PC-3 (cell line): Measurements from ENCODE around the gene CRY2. TPM values are rescaled to one million over a fixed set of nuclear protein-coding genes. Genes with fewer than 3 reads are reported as not detected.

Experiments used
- ATAC-seq: fragments of 200-7000 bp; cut with Tn5 transposase; 2 replicates; pipeline ENCODE4 v1.9.1; 2020; ENCODE audit warnings: mild to moderate bottlenecking, moderate library complexity
- BruUV-seq: library from RNA; stranded (reverse); fragments of 400-500 nt; replicated peaks from 2 replicates; lab custom pipeline; 2021; lab: Mats Ljungman, UMichigan
- CTCF ChIA-PET: fragments of 300-600 bp; sonication (Branson Sonifier 250); formaldehyde crosslinking; loops from one replicate; lab custom pipeline; 2022; ENCODE audit warnings: antibody characterized with exemption; lab: Charles Lee
- POLR2A ChIA-PET: fragments of 300-600 bp; sonication (Branson Sonifier 250); formaldehyde crosslinking; loops from one replicate; lab custom pipeline; 2022; ENCODE audit warnings: antibody characterized with exemption; ENCODE audit not compliant: unreplicated experiment; lab: Charles Lee
- DNase-seq: peaks from one replicate; pipeline ENCODE4 v3.0.0-alpha.2; 2015
- H2AFZ ChIP-seq: fragments of 300-600 bp; sonication (generic); 2 replicates; pipeline ENCODE4 v1.6.0; 2016; ENCODE audit warnings: antibody characterized with exemption, low read length
- H3F3A ChIP-seq: fragments of 300-600 bp; sonication (generic); one replicate; pipeline ENCODE4 v1.6.0; 2017; ENCODE audit warnings: antibody characterized with exemption, low read length, control low read depth, mild to moderate bottlenecking; ENCODE audit not compliant: unreplicated experiment
- H3K27ac ChIP-seq: fragments of 300-600 bp; sonication (generic); 2 replicates; pipeline ENCODE4 v1.5.1; 2016; ENCODE audit warnings: mild to moderate bottlenecking, low read length
- H3K27me3 ChIP-seq: fragments of 300-600 bp; sonication (generic); 2 replicates; pipeline ENCODE4 v1.6.1; 2016; ENCODE audit warnings: low read length, mixed read lengths
- H3K36me3 ChIP-seq: fragments of 300-600 bp; sonication (generic); 2 replicates; pipeline ENCODE4 v1.6.1; 2016; ENCODE audit warnings: low read depth, mixed run types, low read length, mixed read lengths
- H3K4me1 ChIP-seq: fragments of 300-600 bp; sonication (generic); 2 replicates; pipeline ENCODE4 v1.5.1; 2016; ENCODE audit warnings: low read length; ENCODE audit not compliant: insufficient read depth
- H3K4me2 ChIP-seq: fragments of 300-600 bp; sonication (generic); 2 replicates; pipeline ENCODE4 v1.6.0; 2016; ENCODE audit warnings: low read length
- H3K4me3 ChIP-seq: fragments of 300-600 bp; sonication (generic); 2 replicates; pipeline ENCODE4 v1.5.1; 2016; ENCODE audit warnings: mild to moderate bottlenecking, low read length, mixed read lengths
- H3K79me2 ChIP-seq: fragments of 300-600 bp; sonication (generic); 2 replicates; pipeline ENCODE4 v1.6.1; 2017; ENCODE audit warnings: low read length, mixed read lengths
- H3K9ac ChIP-seq: fragments of 300-600 bp; sonication (generic); 2 replicates; pipeline ENCODE4 v1.6.0; 2016; ENCODE audit warnings: mild to moderate bottlenecking, low read length
- H3K9me2 ChIP-seq: fragments of 300-600 bp; sonication (generic); replicated peaks from 2 replicates; pipeline ENCODE4 v1.6.1; 2016; ENCODE audit warnings: mixed run types, low read length, mixed read lengths
- H3K9me3 ChIP-seq: fragments of 300-600 bp; sonication (generic); 2 replicates; pipeline ENCODE4 v1.6.1; 2016; ENCODE audit warnings: low read length, mixed read lengths
- H4K20me1 ChIP-seq: fragments of 300-600 bp; sonication (generic); 2 replicates; pipeline ENCODE4 v1.6.1; 2016; ENCODE audit warnings: low read length, mixed read lengths
- CTCF ChIP-seq: fragments of 300-600 bp; sonication (generic); conservative IDR thresholded peaks from 2 replicates; pipeline ENCODE4 v1.5.1; 2017; ENCODE audit warnings: antibody characterized with exemption, low read depth, mild to moderate bottlenecking, low read length
- EZH2 ChIP-seq: fragments of 300-600 bp; sonication (generic); IDR thresholded peaks from one replicate; pipeline ENCODE4 v1.6.1; 2017; ENCODE audit warnings: antibody characterized with exemption, mild to moderate bottlenecking, low read length; ENCODE audit not compliant: unreplicated experiment
- EZH2phosphoT487 ChIP-seq: fragments of 300-600 bp; sonication (generic); IDR thresholded peaks from 2 replicates; pipeline ENCODE4 v1.6.1; 2018; ENCODE audit warnings: mild to moderate bottlenecking, antibody characterized with exemption, low read length, borderline replicate concordance
- intact Hi-C: fragments of 100-400 bp; cut with micrococcal nuclease; formaldehyde crosslinking; loops from 2 replicates; pipeline ENCODE4 v1.9.0; 2023
- total RNA-seq: library from RNA; depleted of rRNA; stranded (reverse); fragments of >200 nt; gene quantifications from 2 replicates; pipeline ENCODE4 v1.2.3, GENCODE V29; 2014

CRY2 gene
- total RNA-seq, 1 experiment from 2014 or later = 9.5 TPM

- peaks cover 38% of the 10 kb centered on the region for H3K79me2 ChIP-seq
- no peak for TF ChIP-seq EZH2
- TF ChIP-seq CTCF = no peak
- TF ChIP-seq EZH2phosphoT487 = no peak
- H3F3A ChIP-seq = no peaks in the 10 kb centered on the region
- CTCF ChIA-PET = no interaction called here
- intact Hi-C loops = no loop called here
- H4K20me1 ChIP-seq = peaks cover 8% of the 10 kb centered on the region
- H2AFZ ChIP-seq = no peak overlapping the region
- ATAC-seq (no peak), DNase-seq (no peak)
- H3K4me3 ChIP-seq = no peak overlapping the region
- POLR2A ChIA-PET = no interaction called here
- no peaks in the 10 kb centered on the region for H3K9me3 ChIP-seq
- no peak overlapping the region for H3K9ac ChIP-seq
- H3K36me3 ChIP-seq = no peaks in the 10 kb centered on the region
- H3K27me3 ChIP-seq = no peaks in the 10 kb centered on the region
- H3K9me2 ChIP-seq = no peaks in the 10 kb centered on the region
- H3K27ac ChIP-seq = no peak overlapping the region
- peaks cover 23% of the 10 kb centered on the region for H3K4me1 ChIP-seq
- no TSS peak for BruUV-seq
- no peak overlapping the region for H3K4me2 ChIP-seq
Observed at GRCh38 chr11:45846174-45846675, 1.1 kb upstream of the CRY2 start.

- intact Hi-C loops = loop anchor here (1.0 kb wide), 2 partner anchors 32 to 70 kb away; no protein-coding TSS in a partner anchor
- CTCF ChIA-PET = interaction anchor here (0.6 kb wide), 1 partner anchor 46 kb away, joined by 7 read pairs; no protein-coding TSS in a partner anchor
- Histone ChIP-seq H3K27ac (peak overlapping the region; percentile 43), H3K4me2 (peak overlapping the region; percentile 93), H2AFZ (peak overlapping the region; percentile 80), H3K79me2 (peaks cover 46% of the 10 kb centered on the region), H3K36me3 (no peaks in the 10 kb centered on the region), H3K9me2 (no peaks in the 10 kb centered on the region), H3F3A (no peaks in the 10 kb centered on the region), H3K9me3 (no peaks in the 10 kb centered on the region), H3K27me3 (no peaks in the 10 kb centered on the region), H4K20me1 (peaks cover 10% of the 10 kb centered on the region), H3K4me1 (peaks cover 23% of the 10 kb centered on the region), H3K4me3 (peak overlapping the region; percentile 94), H3K9ac (peak overlapping the region; percentile 91)
- ATAC-seq (peak; percentile 44), DNase-seq (peak; percentile 35)
- POLR2A ChIA-PET = no interaction called here
- TSS peak; percentile 47 for BruUV-seq
- TF ChIP-seq EZH2phosphoT487 = no peak
- TF ChIP-seq EZH2 = no peak
- no peak for TF ChIP-seq CTCF
Observed at GRCh38 chr11:45847911-45848316, 639 bp downstream of the CRY2 start.

- TF ChIP-seq EZH2phosphoT487 (no peak), CTCF (no peak), EZH2 (no peak)
- Histone ChIP-seq H3K9ac (peak overlapping the region; percentile 91; the same call in 1 of the 2 replicates), H3K9me3 (no peaks in the 10 kb centered on the region), H3K4me3 (peak overlapping the region; percentile 94), H2AFZ (no peak overlapping the region), H3F3A (no peaks in the 10 kb centered on the region), H3K79me2 (peaks cover 53% of the 10 kb centered on the region), H3K9me2 (no peaks in the 10 kb centered on the region), H3K36me3 (no peaks in the 10 kb centered on the region), H4K20me1 (peaks cover 11% of the 10 kb centered on the region), H3K4me1 (peaks cover 19% of the 10 kb centered on the region), H3K27ac (no peak overlapping the region), H3K4me2 (peak overlapping the region; percentile 93), H3K27me3 (no peaks in the 10 kb centered on the region)
- intact Hi-C loops = no loop called here
- DNase-seq (peak; percentile 20), ATAC-seq (peak; percentile 14)
- BruUV-seq = no TSS peak
- ChIA-PET CTCF (interaction anchor here (0.6 kb wide), 1 partner anchor 45 kb away, joined by 7 read pairs; no protein-coding TSS in a partner anchor), POLR2A (no interaction called here)
Observed at GRCh38 chr11:45848654-45849081, 1.4 kb downstream of the CRY2 start.
